Right lobe of liver (tissue), 6 donors: Measurements from ENCODE around the gene RNF217. TPM values are rescaled to one million over a fixed set of nuclear protein-coding genes. Genes with fewer than 3 reads are reported as not detected.
A peak's percentile ranks its signal among the peaks of the same experiment; 100 is the strongest.

Experiments
- ATAC-seq, 4 donors: fragments of 200-7000 bp; cut with Tn5 transposase; one replicate each; pipeline ENCODE4 v1.9.1; 2020; ENCODE audit warnings: mild to moderate bottlenecking in 4 of 4, moderate library complexity in 4 of 4
- DNase-seq, 3 donors: peaks; one replicate each; pipeline ENCODE4 v3.0.0-alpha.2; 2020
- H3K27ac ChIP-seq, 3 donors: fragments of 200-600 bp; one replicate each; pipeline ENCODE4 v1.8.0; 2022
- H3K27me3 ChIP-seq, 2 donors: fragments of 200-600 bp; one replicate each; pipeline ENCODE4 v1.8.0; 2022
- H3K36me3 ChIP-seq, 4 donors: fragments of 200-600 bp; sonication (generic) in 1 of 4; one replicate each; pipeline versions ENCODE4 v1.5.1 to v1.8.0; 2017 to 2022; ENCODE audit warnings: control low read depth in 1 of 4
- H3K4me1 ChIP-seq, 4 donors: fragments of 200-600 bp; sonication (generic) in 1 of 4; one replicate each; pipeline versions ENCODE4 v1.5.1 to v1.8.0; 2017 to 2022; ENCODE audit warnings: control low read depth in 1 of 4
- H3K4me3 ChIP-seq, 3 donors: fragments of 200-600 bp; one replicate each; pipeline ENCODE4 v1.8.0; 2022
- H3K9me3 ChIP-seq, 4 donors: fragments of 200-600 bp; sonication (generic) in 1 of 4; one replicate each; pipeline versions ENCODE4 v1.5.1 to v1.8.0; 2017 to 2022; ENCODE audit warnings: control low read depth in 1 of 4
- POLR2A ChIP-seq: fragments of 450-650 bp; IDR thresholded peaks from one replicate; pipeline ENCODE4 v1.6.1; 2017; ENCODE audit warnings: antibody characterized with exemption, mild to moderate bottlenecking
- WGBS: methylation state at CpG from one replicate; pipeline ENCODE4 v1.1.6; 2018; ENCODE audit warnings: low coverage, low lambda C conversion rate; ENCODE audit not compliant: insufficient coverage; ENCODE audit errors: missing lambda C conversion rate; 5-methylcytosine and 5-hydroxymethylcytosine counted together
- intact Hi-C, 2 donors: fragments of 100-400 bp; cut with DNase I; formaldehyde crosslinking; loops; one replicate each; pipeline versions ENCODE4 v1.11.2 to v1.14.1; 2022
- total RNA-seq, 6 experiments: library from RNA; depleted of rRNA in 2 of 6; stranded (reverse); fragments of >200 nt in 2 of 6; fragmentation: NEBNext Ultra II Directional in 3 of 6; extraction: Animal tissue kit (Norgen Biotek cat#: 25700) in 3 of 6; gene quantifications; one replicate each; pipeline versions ENCODE4 v1.1.0 to v1.2.4, GENCODE V29; 2016 to 2023
- TF ChIP-seq, protein P1 (sequence below), 4 donors: fragments of 200-600 bp in 3 of 4; fragments of 450-650 bp in 1 of 4; IDR thresholded peaks; one replicate each; pipeline versions ENCODE4 v1.5.1 to v1.8.0; 2016 to 2022; ENCODE audit warnings: antibody characterized with exemption in 4 of 4, mild to moderate bottlenecking in 2 of 4
- donor health status: DM: no; HTN: yes; CAD: no.
- donor health status: DM: no; HTN: no; CAD: no.
- donor health status: DM: no; HTN: no; CAD: no.
- donor health status: DM: no; HTN: yes; CAD: no.
- donor health status: DM: no; HTN: yes; CAD: no.

RNF217 gene
- total RNA-seq, 6 experiments from 2014 or later: 9.8 to 20.7 (median 14.3) TPM

DNA sequence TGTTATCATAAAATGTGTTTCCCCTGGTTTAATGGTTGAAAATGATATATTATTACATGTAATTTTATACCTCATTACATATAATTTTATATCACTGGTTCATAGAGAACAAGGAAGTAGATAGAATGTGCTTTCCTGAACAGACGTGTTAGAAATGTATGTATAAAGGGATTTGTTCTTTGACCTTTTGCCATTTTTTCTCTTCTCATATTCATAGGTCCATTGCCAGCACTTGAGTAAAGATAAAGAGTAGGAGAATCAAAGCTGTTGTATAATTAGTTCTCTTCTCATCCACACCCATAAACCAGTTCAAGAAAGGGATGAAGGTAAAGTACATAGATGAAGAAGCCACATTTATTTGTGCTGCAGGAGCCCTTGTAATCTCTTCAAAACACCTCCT lies 46.7 kb downstream of the RNF217 start:
- WGBS: 62% methylated on average over 1 of the region's 1 CpG
- no peak for ATAC-seq
- H3K27me3 ChIP-seq: no peaks in the 10 kb centered on the region
- no peaks in the 10 kb centered on the region for H3K36me3 ChIP-seq
- H3K4me1 ChIP-seq: peaks cover 0 to 20% (median 0%) of the 10 kb centered on the region in 4 donors
- DNase-seq: no peak
- H3K4me3 ChIP-seq: no peak overlapping the region
- H3K9me3 ChIP-seq: no peaks in the 10 kb centered on the region
- H3K27ac ChIP-seq: no peak overlapping the region
- TF ChIP-seq, protein P1, sequence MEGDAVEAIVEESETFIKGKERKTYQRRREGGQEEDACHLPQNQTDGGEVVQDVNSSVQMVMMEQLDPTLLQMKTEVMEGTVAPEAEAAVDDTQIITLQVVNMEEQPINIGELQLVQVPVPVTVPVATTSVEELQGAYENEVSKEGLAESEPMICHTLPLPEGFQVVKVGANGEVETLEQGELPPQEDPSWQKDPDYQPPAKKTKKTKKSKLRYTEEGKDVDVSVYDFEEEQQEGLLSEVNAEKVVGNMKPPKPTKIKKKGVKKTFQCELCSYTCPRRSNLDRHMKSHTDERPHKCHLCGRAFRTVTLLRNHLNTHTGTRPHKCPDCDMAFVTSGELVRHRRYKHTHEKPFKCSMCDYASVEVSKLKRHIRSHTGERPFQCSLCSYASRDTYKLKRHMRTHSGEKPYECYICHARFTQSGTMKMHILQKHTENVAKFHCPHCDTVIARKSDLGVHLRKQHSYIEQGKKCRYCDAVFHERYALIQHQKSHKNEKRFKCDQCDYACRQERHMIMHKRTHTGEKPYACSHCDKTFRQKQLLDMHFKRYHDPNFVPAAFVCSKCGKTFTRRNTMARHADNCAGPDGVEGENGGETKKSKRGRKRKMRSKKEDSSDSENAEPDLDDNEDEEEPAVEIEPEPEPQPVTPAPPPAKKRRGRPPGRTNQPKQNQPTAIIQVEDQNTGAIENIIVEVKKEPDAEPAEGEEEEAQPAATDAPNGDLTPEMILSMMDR (IDR thresholded peaks at IDR 0.05): no peak
- TF ChIP-seq POLR2A: no peak
- intact Hi-C loops: no loop called here

DNA sequence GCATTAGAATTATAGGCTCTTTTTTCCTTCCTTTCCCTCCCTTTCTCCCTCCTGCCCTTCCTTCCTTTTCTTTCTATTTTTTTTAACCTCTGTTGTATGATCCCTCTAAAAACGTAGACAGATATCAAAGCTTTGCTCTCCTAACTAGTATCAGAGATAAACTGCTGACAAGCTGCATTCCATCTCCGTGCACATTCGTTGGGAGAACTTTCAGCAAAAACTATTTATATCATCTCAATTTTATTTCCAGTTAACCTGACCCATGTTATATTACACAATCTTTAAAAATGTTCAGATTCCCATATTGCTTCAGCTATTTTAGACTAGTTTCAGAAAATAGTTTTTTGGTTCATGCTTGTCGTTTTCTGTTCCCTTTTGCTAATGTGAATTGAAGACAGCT lies 47.3 kb downstream of the RNF217 start:
- H3K4me1 ChIP-seq: peaks cover 0 to 20% (median 0%) of the 10 kb centered on the region in 4 donors
- no peaks in the 10 kb centered on the region for H3K9me3 ChIP-seq
- WGBS: 6% methylated on average over 4 of the region's 4 CpGs
- intact Hi-C loops: no loop called here
- no peaks in the 10 kb centered on the region for H3K36me3 ChIP-seq
- H3K27me3 ChIP-seq: no peaks in the 10 kb centered on the region
- ATAC-seq (peak in 3 of 4 donors; percentile 9 to 25 (median 22)), DNase-seq (no peak)
- H3K27ac ChIP-seq: no peak overlapping the region
- TF ChIP-seq, protein P1 (IDR thresholded peaks at IDR 0.05): no peak
- TF ChIP-seq POLR2A: no peak
- no peak overlapping the region for H3K4me3 ChIP-seq

DNA sequence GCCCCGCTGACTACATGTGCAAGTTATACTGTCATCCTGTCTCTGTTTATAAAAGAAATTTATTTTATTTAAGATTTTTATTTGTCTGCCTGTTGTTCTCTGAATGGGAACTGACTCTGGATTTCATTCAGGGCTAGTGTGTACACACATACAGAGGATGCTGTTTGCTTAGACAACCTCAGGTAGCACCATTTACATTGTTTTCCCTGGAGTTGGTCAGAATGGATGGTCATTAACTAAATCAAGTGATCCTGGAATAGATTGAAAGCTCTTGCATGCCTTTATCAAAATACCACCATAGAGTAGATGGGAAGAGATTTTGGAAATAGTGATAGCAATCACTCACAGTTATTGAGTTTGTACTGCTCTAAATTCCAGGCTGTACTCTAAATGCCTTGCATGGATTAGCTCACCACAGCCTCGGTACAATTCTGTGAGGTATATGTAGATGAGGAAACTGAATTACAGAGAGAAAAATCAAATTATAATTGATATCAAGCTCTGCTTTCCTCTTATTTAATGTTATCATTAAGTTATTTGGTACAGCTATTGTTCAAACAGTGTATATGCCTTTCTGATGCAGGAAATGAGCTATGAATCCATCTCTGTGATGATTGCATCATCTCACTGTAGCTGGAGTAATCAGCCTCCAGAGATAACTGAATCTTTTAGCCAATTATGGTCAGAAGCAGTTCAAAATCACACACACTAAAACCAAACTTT lies 51.9 kb downstream of the RNF217 start:
- Histone ChIP-seq H3K4me3 (no peak overlapping the region), H3K9me3 (no peaks in the 10 kb centered on the region), H3K27me3 (no peaks in the 10 kb centered on the region), H3K36me3 (no peaks in the 10 kb centered on the region), H3K27ac (no peak overlapping the region), H3K4me1 (peaks cover 0 to 8% (median 0%) of the 10 kb centered on the region in 4 donors)
- intact Hi-C loops: no loop called here
- ATAC-seq (peak in 3 of 4 donors; percentile 39 to 72 (median 47)), DNase-seq (no peak)
- TF ChIP-seq, protein P1 (IDR thresholded peaks at IDR 0.05): no peak
- TF ChIP-seq POLR2A: no peak
- WGBS: 74% methylated on average over 2 of the region's 2 CpGs

DNA sequence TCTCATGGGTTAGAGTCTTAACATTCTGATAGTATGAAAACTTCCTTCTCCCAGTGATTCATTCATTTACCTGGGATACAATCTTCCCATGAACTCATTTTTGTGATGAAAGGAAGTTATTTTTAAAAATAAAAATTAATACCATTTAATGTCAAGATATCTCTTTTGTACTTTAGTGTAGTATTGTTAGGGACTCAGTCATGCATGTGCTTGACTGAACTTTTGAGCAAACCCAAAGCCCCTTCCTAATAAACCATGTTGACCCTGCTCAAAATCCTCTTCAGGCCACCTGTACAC lies 52.4 kb downstream of the RNF217 start:
- no peak overlapping the region for H3K4me3 ChIP-seq
- DNase-seq (no peak), ATAC-seq (no peak)
- TF ChIP-seq POLR2A: no peak
- TF ChIP-seq, protein P1 (IDR thresholded peaks at IDR 0.05): no peak
- no peaks in the 10 kb centered on the region for H3K27me3 ChIP-seq
- no peaks in the 10 kb centered on the region for H3K36me3 ChIP-seq
- no peak overlapping the region for H3K27ac ChIP-seq
- H3K9me3 ChIP-seq: no peaks in the 10 kb centered on the region
- intact Hi-C loops: no loop called here
- peaks cover 0 to 3% (median 0%) of the 10 kb centered on the region in 4 donors for H3K4me1 ChIP-seq

DNA sequence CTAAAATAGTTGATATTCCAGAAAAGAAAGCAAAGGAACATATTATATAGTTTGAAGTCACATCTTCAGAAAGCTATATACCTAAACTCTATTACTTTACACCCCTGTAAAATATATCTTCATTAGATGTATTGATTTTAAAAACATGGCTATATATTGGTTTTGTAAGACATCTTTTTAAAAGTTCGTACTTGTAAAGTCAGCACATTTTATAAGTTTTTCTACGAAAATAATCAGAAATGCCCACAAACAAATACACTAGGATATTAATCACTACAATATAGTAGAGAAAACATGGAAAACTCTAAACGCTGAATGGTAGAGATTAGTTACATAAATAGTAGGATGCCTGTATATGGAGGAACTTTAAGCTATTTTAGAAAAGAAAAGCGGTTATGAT lies 52.9 kb downstream of the RNF217 start:
- intact Hi-C loops: no loop called here
- no peak for ATAC-seq

More for the DNA sequence above, 52.9 kb downstream of the RNF217 start:
- H3K27me3 ChIP-seq: no peaks in the 10 kb centered on the region
- TF ChIP-seq, protein P1 (IDR thresholded peaks at IDR 0.05): no peak
- TF ChIP-seq POLR2A: no peak
- H3K27ac ChIP-seq: no peak overlapping the region
- no peaks in the 10 kb centered on the region for H3K36me3 ChIP-seq
- no peak for DNase-seq
- no peak overlapping the region for H3K4me3 ChIP-seq
- no peaks in the 10 kb centered on the region for H3K4me1 ChIP-seq
- H3K9me3 ChIP-seq: no peaks in the 10 kb centered on the region
- WGBS: 90% methylated on average over 4 of the region's 4 CpGs
